GM19099 (cell line): ENCODE data around the gene PPP6R2.

Source experiments
- POLR2A ChIP-seq: IDR thresholded peaks from 3 replicates; pipeline ENCODE4 v1.6.1; 2011; ENCODE audit warnings: low read depth; ENCODE audit not compliant: insufficient read length; ENCODE audit errors: extremely low read depth

Gene PPP6R2

GRCh38 chr22:50455201-50455600, 112.1 kb downstream of the PPP6R2 start:
- no peak for TF ChIP-seq POLR2A

DNA sequence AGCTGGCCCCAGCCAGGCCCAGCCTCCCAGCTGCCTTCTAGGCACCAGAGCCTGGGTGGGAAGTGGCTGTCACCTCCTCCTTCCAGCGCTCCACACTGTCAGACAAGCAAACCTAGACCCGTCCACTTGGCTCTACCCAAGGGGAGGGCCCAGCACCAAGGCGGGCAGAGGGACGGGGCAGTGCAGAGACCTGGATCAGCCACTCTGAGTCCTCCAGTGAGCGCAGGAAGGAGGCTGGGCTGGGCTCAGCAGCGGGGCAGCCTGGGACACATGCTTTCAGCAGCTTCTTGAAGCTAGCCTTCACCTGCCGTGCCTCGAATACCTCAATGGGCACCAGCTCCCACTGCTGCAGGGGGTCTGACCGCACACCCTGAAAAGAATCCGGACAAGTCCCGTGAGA, 112.9 kb downstream of the PPP6R2 start:
- TF ChIP-seq POLR2A: no peak

GRCh38 chr22:50456466-50457234, 113.5 kb downstream of the PPP6R2 start:
- no peak for TF ChIP-seq POLR2A

GRCh38 chr22:50459016-50459415, 115.9 kb downstream of the PPP6R2 start:
- TF ChIP-seq POLR2A: no peak

GRCh38 chr22:50459496-50460140, 116.5 kb downstream of the PPP6R2 start:
- TF ChIP-seq POLR2A: no peak

DNA sequence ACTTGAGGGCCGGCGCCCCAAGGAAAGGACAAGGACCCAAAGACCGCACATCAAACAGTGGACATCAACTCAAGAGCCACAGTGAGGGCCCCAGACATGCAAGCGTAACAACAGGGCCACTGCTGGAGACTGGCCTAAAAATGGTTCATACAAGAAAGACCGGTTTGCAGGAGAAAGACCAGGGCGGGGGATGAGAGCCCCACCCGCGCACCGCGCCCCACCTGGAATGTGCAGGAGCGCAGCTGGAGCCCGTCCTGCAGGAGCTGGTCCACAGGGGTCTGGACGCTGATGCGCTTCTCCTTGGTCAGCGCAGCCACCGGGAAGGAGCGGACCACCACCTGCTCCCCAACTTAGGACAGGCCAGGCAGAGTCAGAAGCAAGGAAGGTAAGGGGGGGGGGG, 117.8 kb downstream of the PPP6R2 start:
- no peak for TF ChIP-seq POLR2A

DNA sequence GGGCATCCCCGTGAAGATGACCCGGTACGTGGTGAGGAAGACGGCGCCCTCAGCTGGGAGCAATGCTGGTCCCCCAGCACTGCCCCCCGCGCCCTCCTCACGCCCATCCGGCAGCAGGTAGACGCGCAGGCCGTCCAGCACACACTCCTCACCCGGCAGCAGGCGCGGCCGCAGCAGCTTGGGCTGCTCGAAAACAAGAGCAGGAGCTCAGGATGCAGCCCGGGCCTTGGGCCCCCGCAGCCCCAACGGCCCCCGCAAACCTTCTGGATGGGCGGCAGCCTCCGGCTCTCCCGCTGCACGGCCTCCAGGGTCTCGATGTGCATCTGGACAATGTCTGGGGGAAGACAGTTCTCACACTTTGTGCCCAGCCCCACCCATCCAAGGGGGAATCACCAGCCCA, 118.4 kb downstream of the PPP6R2 start:
- no peak for TF ChIP-seq POLR2A

GRCh38 chr22:50461979-50462540, 118.9 kb downstream of the PPP6R2 start:
- TF ChIP-seq POLR2A: no peak

DNA sequence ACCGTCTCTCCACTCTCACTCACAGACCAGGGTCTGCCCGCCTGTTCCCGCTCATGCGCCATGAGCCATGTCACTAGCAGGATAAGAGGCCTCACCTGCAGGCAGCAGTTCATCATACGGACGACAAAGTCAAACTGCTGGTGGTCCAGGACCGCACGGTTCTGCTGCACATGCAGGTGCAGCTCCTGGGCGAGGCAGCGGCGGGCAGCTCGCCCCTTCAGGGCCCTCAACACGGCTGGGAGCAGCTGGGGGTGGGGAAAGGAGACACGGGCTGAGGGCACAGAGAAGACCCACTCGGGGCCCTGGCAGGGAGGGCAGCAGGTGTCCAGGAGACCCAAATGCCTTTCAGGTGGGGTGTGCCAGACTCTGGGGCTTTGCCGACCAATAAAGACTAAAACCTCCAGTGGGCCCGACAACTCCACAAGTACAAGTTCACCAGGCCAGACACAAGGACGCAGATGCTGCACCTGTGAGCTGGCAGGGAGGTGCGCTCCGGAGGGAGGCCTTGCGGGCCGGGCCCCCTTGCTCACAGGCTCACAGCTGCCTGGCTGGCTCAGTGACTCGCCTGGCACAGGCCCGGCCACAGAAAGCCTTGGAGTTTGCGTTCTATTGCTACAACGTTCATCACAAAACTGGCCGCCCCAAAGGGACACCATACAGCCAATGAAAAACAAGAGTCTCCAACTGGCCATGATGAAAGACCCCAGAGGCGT, 120.2 kb downstream of the PPP6R2 start:
- TF ChIP-seq POLR2A: no peak

DNA sequence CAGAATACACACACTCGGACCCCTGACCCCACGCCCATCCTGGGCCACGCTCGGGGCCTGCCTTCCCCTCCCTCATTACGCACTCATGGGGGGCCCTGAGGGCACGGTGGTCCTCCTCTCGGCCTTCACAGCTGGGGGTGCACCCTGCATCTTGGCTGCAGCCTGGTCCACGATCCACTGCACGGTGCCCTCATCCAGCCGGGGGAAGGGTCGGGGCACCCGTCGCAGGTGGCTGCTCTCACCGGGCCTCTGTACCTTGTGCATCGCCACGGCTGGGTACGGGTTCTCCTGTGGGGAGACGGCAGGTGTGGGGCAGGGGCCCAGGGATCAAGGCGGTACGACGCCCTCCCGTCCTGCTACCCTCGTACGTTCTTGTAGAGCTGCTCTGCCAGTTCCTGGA, 121.3 kb downstream of the PPP6R2 start:
- no peak for TF ChIP-seq POLR2A

GRCh38 chr22:50465066-50465930, 122.2 kb downstream of the PPP6R2 start:
- TF ChIP-seq POLR2A: no peak

- TF ChIP-seq POLR2A: no peak
These were observed 124.2 kb downstream of the PPP6R2 start for GRCh38 chr22:50467341-50467740.

DNA sequence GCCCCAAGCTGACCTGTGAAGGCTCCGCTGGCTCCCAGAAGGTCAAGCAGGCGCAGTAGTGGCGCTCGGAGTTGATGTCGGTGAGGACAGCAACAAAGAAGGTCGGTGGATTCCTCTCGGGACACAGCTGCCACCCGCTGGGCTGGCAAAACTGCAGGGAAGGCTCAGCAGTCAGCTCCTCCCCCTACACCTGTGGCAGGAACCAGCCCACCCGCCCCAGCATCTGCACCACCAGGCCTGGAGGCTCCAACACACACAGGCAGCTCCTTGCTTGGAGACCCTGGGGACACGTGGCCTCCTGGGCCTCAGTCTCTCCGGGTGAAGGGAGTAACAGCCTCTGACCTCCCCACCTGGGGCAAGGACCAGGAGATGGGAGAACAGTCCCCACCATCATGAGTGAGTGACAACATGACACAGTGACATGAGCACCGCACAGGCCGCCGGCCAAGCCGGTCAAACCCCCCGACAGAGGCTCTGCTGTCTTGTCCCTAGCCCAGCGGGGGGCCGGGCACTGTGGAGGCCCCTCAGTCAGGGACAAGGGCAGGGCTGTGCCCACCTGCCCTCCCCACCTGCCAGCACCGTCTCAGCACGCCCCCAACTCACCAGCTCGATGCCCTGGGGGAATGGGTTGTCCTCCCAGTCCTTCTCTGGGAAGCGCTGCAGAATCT, 124.8 kb downstream of the PPP6R2 start:
- no peak for TF ChIP-seq POLR2A

- TF ChIP-seq POLR2A: no peak
These were observed 125.5 kb downstream of the PPP6R2 start for GRCh38 chr22:50468626-50469025.
